ENCODE data around the gene CCNL2. TPM values are rescaled to one million over a fixed set of nuclear protein-coding genes. Genes with fewer than 3 reads are reported as not detected.
"Not testable (repeated sequence)": the region's sequence is repeated elsewhere in the genome, so short reads cannot be mapped to it uniquely, and the experiment has no call there.

The CCNL2 gene
- 200 and 243 TPM in 2 replicates for total RNA-seq (2014; rRNA removed; shearing (Covaris generic))

DNA sequence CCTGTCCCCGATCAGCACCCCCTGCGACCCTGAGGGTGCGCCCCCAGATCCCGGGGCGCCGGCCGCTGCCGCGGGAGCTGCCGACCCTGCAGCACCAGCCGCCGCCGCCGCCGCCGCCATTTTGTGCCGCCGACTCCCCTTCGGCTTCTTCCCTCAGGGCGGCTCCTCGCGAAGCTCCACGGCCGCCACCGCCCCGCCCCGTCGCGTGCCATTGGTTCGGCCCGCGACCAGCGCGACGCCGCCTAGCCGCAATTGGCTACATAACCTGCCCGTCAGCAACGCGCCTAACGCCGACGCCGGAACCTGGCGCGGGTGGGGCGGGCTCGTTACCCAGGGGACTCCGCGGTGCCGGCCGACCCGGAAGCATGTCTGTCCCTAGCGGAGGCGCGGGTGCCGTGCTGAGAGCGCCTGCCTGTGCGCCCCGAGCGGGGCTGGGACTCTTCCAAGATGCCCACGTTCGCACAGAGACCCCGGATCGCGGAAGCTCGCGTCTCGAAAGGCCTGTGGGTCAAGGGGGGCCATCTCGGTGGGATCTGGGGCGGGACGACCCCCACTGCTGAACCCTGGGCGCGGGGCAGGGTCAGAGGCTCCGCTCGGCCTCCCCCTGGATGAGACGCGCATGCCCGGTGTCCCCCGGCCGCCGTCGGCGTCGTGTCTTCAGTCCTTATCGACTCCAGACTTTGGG, at the start of gene CCNL2:
CCNL2 (minus strand) TSS at position 149 of the 685 bp plus-strand sequence; CDS start at position 120, 29 bp downstream.
- DNase-seq (ENCODE audit: low spot score), result peak; percentile 97

- DNase-seq (ENCODE audit: low spot score), result not testable (repeated sequence)
Measured at GRCh38 chr1:1446631-1447030, 47.5 kb upstream of the CCNL2 start.

DNA sequence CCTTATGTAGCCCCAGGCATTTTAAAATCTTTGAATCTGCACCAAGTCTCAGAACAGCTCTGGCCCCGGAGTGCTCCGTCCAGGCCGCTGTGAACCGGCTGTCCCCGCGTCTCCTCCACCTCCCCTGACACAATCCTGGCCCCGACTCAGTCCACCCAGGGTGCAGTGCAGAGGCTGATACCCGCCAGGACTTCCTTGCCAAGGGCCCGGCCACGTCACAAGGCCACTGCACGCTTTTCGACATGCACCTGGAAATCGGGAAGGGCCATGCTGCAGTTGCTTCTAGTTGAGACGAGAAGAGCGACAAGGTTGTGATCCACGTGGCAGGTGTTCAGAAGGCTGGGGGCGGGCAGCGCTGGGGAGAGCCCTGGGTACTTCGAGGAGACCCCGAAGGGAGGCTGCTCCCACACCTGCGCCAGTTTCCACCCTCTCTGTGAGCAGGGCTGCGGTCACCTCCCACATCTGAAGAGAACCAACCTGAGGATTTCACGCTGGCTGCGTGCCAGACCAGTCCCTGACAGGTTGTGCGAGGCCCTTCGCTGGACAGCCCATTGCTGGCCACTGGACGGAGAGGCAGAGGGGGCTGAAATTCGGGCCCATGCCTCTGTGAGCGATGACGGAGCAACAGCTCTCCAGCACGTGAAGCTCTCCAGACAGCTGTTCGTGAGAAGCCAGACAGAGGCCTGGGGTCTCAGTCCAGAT, 43.1 kb upstream of the CCNL2 start:
- no peak for DNase-seq (ENCODE audit: low spot score)

- DNase-seq (ENCODE audit: low spot score), result peak; percentile 60
Measured at GRCh38 chr1:1441002-1441888, 42.1 kb upstream of the CCNL2 start.

- DNase-seq (ENCODE audit: low spot score), result no peak
Measured at GRCh38 chr1:1440262-1441001, 41.3 kb upstream of the CCNL2 start.

DNA sequence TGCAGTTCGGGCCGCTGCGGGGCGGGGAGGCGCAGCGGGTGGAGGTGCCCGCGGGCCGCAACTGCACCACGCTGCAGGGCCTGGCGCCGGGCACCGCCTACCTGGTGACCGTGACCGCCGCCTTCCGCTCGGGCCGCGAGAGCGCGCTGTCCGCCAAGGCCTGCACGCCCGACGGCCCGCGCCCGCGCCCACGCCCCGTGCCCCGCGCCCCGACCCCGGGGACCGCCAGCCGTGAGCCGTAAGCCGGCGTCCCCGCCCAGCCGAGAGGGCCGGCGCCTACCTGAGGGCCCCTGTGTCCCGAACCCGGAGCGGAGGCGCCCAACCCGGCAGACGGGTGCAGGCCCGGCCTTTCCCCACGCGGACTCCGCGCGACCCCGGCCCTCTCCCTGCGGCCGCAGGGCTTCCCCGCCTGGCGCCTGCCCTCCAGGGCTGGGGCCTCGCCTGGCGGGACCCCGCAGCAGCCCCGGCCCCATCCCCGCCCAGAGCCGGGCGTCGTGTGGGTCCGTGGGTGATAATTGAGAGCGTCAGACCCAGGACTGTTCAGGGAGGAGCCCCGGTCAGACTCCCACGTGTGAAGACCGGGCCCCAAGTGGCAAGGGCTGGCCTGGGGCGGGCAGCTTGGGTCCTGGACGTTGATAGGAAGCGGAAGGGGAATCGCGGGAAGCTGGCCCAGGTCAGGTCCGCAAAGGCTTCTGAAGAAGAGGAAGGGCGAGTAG, 40.6 kb upstream of the CCNL2 start:
- no peak for DNase-seq (ENCODE audit: low spot score)

GRCh38 chr1:1438531-1439381, 39.6 kb upstream of the CCNL2 start:
- no peak for DNase-seq (ENCODE audit: low spot score)

- DNase-seq (ENCODE audit: low spot score), result peak; percentile 91
Measured at GRCh38 chr1:1437904-1438376, 38.8 kb upstream of the CCNL2 start.

DNA sequence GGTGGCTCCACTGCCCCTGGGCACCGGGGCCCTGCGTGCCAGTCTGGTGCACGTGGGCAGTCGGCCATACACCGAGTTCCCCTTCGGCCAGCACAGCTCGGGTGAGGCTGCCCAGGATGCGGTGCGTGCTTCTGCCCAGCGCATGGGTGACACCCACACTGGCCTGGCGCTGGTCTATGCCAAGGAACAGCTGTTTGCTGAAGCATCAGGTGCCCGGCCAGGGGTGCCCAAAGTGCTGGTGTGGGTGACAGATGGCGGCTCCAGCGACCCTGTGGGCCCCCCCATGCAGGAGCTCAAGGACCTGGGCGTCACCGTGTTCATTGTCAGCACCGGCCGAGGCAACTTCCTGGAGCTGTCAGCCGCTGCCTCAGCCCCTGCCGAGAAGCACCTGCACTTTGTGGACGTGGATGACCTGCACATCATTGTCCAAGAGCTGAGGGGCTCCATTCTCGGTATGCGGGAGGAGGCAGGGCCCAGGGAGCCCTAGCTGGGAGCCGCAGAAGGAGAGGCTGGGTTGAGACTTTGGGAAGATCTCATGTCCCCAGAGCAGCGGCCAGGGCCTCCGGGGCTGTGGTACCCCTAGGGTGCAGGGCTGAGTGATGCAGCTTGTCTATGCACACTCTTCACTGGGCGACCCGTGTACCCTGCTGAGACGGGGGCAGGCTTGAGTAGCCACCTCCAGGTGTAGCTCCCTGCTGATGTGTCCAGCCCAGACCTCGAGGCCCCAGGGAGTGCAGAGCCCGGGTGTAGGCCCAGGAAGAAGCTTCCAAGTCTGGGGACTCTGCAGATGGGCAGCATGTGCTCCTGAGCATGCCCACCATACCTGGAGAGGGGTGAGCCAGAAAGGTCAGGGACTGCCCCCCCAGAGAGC, 38.1 kb upstream of the CCNL2 start:
- peak; percentile 32 for DNase-seq (ENCODE audit: low spot score)

DNA sequence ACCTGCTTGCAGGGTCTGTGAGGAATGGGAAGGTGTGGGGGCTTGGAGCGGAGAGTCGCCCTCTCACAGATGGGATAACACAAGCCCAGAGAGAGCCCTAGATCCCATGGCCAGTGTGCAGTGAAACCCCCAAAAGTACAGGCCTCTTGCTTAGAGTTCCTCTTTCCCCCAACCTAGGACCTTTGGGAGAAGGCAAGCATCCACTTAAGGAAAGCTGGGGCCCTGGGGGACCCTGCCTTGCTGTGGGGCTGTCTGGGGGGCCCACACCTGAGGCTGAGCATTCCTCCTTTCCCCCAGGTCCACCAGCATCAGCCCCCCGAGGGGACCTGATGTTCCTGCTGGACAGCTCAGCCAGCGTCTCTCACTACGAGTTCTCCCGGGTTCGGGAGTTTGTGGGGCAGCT, 37.5 kb upstream of the CCNL2 start:
- no peak for DNase-seq (ENCODE audit: low spot score)

- peak; percentile 39 for DNase-seq (ENCODE audit: low spot score)
Measured at GRCh38 chr1:1435911-1436629, 36.9 kb upstream of the CCNL2 start.

DNA sequence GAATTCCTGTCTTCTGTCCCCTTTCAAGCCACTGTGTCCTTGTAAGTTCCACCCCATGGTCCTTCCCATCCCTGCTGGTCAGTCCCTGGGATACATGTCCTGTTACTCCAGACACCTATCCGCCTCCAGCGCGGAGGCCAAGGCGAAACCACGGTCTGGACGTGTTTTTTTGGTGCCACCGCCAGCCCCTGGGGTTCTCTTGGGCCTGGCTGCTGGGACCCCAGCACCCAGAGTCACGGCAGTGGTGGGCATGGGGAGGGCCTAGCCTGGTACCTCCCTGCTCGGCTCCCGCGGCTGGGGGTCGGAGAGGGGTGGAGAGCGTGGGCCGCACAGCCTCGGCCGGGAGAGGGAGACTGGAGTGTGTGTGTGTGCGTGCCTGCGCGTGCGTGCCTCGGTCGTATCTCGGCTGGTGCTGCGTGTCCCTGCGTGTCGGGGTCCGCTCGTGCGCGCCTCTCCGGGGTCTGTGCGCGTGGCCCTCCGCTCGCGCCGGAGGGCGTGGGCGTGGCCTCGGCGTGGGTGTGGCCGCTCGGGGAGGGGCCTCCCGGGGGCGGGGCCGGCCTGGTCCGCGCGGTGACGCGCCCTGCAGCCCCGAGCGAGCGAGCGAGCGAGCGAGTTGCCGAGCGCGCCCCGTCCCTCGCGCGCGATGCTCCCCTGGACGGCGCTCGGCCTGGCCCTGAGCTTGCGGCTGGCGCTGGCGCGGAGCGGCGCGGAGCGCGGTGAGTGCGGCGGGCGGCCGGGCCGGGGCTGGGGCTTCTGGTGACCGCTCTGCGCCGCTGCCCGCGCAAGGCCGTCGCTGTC, 36.2 kb upstream of the CCNL2 start, which contains the start of gene VWA1:
VWA1 (plus strand) TSS at position 585 of the 798 bp plus-strand sequence; CDS start at position 644, 59 bp downstream.
- peak; percentile 72 for DNase-seq (ENCODE audit: low spot score)

GRCh38 chr1:1434824-1435105, 35.6 kb upstream of the CCNL2 start:
- DNase-seq (ENCODE audit: low spot score), result no peak

DNA sequence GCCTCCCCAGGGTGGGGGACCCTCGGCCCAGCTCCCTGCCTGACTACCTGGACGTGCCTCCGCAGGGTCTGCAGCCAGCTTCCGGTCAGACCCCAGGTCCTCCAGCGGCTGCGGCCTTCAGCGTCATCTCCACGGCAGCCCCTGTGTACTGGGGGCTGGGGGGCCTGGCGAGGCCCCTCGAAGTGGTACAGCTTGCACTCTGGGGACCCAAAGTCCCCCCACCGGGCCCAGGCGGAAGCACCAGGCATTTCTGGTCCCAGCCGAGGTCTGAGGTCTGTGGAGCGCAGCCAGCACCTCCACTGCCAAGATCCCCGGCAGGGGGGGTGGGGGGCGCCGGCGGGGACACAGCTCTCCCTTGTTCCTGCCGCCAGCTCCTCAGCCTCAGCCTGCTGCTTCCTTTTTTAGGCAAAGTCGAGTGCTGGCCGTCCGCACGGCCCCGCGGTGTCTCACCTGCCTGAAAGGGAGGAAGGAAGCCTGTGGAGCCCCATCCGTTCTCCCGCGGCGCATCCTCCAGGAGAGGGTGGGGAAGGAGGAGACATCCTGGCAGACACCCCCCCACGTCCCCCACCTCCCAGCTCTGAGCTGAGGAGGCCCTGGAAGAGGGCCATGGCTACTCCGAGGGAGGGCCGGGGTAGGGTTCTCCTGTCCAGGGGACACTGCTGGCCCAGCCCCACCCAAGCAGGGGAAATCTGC, 35.1 kb upstream of the CCNL2 start:
- DNase-seq (ENCODE audit: low spot score), result peak; percentile 61

GRCh38 chr1:1433804-1434130, 34.6 kb upstream of the CCNL2 start:
- peak; percentile 73 for DNase-seq (ENCODE audit: low spot score)

DNA sequence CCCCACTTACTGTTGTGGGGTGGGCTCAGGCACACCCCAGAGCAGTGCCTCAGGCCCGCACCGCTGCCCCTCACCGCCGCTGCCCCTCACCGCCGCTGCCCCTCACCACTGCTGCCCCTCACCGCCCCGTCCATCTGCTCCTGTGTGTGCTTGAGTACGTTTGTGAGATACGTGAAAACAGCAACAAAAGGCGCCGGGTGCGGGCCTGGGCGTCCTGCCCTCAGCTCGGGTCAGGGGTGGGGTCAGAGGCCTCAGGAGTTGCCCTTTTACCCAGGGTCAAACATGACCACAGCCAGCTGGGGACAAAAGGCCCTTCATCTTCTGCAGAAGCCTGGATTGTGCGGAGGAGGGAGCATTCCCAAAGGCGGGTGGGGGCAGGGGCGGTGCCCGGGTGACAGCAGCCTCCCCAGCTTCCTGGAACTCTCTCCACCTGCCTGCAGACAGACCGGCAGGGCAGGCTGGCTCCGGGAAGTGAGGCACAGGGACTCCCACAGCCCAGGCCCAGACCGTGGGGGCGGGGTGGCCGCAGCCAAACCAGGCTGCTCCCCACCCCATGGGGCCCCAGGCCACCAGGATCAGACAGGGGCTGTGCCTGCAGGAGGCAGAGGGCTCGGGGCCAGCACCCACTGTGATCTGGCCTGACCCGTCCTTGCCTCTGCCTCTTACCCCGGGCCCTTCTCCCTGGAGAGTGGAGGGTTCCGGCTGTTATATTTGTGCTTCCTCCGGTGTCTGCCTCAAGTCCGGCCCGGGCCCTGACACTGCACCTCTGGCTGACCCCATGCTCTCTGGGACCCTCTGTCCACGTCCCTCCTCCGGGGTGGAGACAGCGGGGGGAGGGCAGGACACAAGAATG, 34.0 kb upstream of the CCNL2 start:
- peak; percentile 94 for DNase-seq (ENCODE audit: low spot score)

Data from HT-29 (cell line).